Left hindlimb (tissue), 1 donor: ENCODE results near the gene LRRC59.
"Not testable (repeated sequence)": the region's sequence is repeated elsewhere in the genome, so short reads cannot be mapped to it uniquely, and the experiment has no call there.

Experiments used
- DNase-seq: peaks from one replicate; pipeline ENCODE4 v3.0.0-alpha.2; 2018

LRRC59 gene

DNA sequence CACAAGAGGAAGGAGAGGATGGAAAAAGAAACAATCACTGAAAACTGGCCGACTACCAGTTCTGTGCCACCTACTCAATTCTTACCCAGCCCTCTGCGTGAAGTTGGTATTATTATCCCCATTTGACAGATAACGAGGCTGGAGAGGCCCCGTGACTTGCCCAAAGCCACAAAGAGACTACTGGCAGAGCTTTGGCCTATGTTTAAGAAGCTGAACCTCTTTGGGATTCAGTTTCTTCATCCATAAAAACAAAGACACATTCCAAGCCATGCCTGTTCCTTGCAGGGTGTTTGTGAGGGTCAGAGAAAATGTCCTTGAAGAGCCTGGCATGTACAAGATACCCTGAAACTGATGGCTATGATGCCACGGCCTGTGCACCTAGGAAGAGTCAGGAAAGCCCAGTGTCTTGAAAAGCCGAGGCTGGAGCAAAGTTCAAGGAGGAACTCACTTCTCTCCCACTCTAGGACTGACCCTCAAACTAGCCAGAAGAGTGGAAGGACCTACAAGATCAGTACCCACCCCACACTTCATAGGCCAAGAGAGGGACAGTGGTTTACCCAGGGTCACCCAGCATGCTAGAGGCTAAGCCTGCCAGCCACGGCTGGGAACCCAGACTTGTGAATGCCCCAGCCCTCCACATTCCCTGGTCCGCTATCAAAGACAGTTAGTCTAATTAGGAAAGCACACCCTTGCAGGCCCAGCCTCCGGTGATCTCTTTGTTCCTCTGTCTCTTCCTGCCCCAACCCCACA lies 27.1 kb upstream of the LRRC59 start:
- no peak for DNase-seq

DNA sequence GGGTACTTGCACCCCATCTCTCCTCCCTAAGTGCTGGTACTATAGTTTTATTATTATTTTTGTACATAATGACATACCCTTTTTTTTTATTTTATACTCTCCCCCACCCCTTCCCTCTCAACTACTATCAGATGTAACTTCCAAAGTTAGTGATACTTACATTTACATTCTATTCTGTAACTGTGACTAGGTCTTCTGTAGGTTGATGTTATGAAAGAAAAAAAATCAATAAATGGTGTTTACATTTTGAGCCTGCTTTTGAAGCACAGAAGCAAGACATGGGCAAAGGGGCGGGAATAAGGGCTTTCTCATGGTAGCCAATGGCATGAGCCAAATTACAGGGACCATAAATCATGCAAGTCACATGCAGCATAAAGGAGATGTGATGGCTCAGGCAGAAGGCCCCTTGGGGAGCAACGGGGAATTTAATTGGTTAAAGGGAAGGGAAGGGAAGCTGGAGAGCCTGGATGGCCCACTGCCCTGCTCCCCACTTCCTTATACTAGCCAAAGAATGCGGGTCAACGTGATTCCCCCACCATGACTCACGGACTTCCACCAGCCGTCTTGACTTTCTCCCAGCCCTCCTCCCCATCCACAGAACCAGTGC lies 26.3 kb upstream of the LRRC59 start:
- no peak for DNase-seq

DNA sequence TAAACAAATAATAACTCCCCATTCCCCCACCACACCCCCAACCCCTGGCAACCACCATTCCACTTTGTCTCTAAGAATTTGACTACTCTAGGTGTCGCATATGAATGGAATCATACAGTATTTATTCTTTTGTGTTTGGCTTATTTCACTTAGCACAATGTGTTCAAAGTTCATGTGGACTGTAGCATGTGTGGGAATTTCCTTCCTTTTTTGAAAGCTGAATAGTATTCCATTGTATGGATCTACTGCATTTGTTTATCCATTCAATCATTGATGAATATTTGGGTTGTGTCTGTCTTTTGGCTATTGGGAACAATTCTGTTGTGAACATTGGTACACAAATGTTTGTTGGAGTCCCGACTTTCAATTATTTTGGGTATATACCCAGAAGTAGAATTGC lies 25.4 kb upstream of the LRRC59 start:
- no peak for DNase-seq

DNA sequence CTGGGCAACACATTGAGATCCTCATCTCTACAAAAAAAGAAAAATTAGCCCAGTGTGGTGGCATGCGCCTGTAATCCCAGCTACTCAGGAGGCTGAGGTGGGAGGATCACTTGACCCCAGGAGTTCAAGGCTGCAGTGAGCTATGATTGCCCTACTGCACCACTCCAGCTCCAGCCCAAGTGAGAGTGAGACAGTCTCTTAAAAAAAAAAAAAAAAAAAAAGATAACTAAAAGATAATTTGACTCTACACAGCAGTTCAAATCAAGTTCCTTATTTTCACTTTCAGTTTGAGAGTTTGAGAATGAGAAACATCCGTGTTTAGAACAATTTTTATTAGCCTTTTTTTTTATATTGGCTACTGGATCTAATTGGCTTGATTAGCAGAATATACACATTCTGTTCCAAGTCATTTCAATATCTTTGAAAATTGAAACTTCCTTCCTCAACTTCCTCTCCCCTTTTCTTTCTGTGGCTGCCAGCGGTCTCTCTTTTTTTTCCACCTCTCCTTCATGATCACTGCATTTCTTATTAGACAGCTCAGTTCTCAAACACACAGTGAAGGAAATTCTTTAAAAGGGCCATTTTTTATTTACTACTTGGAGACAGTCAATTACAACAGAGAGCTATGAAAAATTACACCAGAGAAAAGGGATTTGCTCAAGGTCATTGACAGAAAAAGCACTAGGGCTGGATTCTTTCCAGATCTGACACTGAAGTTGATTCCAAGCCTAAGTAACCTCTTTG lies 24.2 kb upstream of the LRRC59 start:
- DNase-seq: no peak

- DNase-seq: no peak
Observed at GRCh38 chr17:50420419-50421112, 23.2 kb upstream of the LRRC59 start.

DNA sequence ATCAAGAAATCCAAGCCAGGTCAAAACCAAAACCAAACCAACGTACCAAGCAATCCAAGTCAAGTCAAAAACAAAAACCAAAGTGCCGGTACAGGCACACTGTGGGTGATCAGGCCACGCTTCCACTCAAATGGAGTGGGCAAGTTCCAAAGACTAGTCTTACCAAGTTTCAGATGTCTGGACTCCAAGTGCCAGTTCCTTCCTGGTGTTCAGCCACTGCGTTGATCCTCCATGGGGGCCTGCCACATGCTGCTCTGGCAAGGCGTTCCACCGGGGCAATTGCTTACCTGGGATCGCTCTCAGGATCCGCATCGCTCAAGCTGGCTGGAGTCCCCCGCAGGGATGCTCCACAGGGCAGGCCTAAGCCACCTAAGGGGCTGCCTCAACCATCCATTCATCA lies 22.3 kb upstream of the LRRC59 start:
- not testable (repeated sequence) for DNase-seq

GRCh38 chr17:50414808-50415207 lies 17.5 kb upstream of the LRRC59 start:
- no peak for DNase-seq

GRCh38 chr17:50412188-50412732 lies 14.9 kb upstream of the LRRC59 start:
- DNase-seq: no peak

- no peak for DNase-seq
Observed at GRCh38 chr17:50407921-50408320, 10.6 kb upstream of the LRRC59 start.

DNA sequence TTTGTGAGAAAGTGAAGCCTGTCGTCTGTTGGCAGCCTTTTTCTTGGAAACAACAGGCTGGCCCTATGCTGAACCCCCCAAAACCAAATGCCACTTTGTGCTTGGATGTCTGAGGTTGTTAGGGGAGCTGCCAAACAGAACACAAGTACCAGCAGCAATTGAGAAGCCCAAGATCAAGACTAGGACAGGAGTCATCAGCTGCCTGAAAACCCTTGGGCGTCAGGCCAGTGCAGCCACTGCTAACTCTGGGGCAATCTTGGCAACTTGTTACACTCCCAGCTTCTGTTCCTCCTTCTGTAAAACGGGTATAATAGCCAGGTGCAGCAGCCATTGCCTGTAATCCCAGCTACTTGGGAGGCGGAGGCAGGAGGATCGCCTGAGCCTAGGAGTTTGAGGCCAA lies 9.3 kb upstream of the LRRC59 start:
- DNase-seq: no peak

DNA sequence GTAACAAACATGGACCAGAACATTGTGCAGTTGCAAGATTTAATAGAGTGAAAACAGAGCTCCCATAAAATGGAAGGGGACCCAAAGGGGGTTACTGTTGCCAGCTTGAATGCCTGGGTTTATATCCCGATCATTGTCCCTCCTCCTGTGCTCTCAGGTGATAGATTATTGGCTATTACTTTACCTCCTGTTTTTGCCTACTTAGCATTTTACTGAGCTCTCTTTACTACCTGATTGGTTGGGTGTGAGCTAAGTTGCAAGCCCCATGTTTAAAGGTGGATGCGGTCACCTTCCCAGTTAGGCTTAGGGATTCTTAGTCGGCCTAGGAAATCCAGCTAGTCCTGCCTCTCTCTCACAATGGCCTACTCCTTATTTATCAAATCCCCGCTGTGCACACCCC lies 8.0 kb upstream of the LRRC59 start:
- not testable (repeated sequence) for DNase-seq

GRCh38 chr17:50399591-50399990 lies 2.3 kb upstream of the LRRC59 start:
- not testable (repeated sequence) for DNase-seq

DNA sequence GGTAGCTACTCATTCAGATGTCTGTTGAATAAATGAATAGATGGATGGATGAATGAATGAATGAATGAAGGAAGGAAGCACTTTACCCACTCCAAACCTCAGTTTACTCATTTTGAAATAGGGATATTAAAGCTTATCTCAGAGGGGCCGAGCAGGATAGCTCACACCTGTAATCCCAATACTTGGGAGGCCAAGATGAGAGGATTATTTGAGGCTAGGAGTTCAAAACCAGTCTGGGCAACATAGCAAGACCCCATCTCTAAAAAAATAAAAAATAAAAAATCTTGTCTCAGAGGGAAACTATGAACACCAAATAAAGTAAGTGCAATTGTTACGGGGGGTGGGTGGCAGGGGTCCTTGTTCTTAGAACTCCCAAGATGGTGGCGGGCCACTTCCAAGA lies 1.3 kb upstream of the LRRC59 start:
- DNase-seq: not testable (repeated sequence)

GRCh38 chr17:50397919-50398285 lies 579 bp upstream of the LRRC59 start:
- DNase-seq: no peak

DNA sequence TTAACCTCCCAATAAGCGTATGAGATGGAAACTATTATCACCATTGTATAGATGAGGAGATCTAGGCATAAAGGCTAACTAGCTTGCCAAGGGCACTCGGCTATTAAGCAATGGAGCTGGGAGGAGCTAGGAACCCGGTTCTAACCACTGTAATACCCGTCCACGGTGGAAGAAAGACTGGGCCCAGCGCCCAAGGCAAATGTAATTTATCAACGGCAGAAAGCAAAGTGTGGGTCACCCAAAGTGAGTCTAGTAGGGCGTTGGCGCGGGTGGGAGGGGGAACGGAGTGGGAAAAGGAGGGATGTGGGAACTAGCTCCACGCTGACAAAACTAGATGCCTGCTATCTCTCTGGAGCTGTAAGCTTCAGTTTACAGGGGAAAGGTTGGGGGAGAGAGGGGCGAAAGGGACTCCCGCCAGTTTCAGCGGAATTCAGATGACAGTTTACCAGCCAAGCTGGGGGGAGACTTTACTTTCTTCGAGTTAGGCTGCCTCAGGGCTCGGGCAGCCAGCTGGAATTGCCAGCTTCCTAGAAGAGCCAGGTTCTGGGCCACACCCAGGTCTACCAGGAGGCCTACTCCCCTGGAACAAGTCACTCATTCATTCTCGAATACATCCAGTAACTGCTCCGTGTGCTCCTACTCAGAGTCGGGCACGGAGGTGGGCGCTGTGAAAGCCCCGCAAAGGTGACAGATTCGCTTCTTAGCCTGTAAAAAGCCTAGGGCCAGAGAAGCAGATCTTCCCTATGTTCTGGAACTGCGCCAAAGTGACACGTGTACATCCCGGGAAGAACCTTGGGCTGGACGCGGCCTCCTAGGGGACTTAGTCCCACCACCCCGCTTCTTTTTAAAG lies 837 bp downstream of the LRRC59 start:
- peak; percentile 55 for DNase-seq

GRCh38 chr17:50394711-50395110 lies 2.6 kb downstream of the LRRC59 start:
- DNase-seq: no peak

- no peak for DNase-seq
Observed at GRCh38 chr17:50393700-50394099, 3.6 kb downstream of the LRRC59 start.

DNA sequence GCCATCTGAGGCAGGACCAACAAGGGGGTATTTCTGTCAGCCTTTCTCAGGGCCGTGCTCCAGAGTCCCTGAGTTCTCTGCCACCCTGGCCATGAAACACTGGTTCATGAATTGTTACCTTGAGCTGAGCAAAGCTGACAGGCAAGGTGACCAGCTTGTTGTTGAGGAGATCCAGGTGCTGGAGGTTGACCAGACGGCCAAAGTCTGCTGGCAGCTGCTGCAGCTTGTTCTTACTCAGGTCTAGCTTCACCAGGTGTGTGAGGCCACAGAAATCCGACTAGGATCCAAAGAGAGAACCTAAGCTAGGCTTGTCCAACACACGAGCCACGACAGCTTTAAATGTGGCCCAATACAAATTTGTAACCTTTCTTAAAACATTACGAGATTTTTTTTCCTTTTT lies 4.7 kb downstream of the LRRC59 start:
- DNase-seq: no peak

DNA sequence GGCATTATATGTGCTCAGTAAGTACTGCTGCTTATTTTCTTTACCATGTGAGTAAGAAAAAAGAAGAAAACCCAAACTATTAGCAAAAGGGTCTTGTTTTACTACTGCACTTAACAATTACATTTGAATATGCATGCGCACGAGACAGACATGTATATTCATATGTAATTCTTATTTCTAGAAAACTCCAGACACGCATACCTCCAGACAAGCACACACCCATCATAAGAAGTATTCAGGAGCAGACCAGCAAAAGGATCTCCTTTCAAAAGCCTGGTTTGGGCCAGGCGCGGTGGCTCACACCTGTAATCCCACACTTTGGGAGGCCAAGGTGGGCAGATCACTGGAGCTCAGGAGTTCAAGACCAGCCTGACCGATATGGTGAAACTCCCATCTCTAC lies 7.8 kb downstream of the LRRC59 start:
- no peak for DNase-seq

- DNase-seq: no peak
Observed at GRCh38 chr17:50388728-50389127, 8.6 kb downstream of the LRRC59 start.

DNA sequence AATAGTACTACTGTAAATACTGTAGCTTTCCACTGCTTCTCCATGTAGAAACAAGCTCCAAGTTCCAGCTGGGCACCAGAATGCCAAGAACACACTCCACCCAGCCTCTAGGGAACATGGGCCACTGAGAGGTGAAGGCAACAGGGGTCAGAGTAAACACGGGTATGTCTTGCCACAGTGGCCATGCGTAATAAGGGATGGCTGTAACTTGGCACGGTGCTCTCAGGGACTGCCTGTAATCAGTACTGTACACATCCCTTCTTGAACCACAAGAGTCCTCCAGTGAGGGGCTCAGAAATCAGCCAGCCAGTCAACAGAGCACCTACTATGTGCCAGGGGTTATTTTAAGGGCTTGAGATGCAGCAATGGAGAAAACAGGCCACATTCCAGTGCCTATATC lies 10.8 kb downstream of the LRRC59 start:
- DNase-seq: peak; percentile 63

- no peak for DNase-seq
Observed at GRCh38 chr17:50382931-50383330, 14.4 kb downstream of the LRRC59 start.
